Endodermal cell (in vitro differentiated cells): ENCODE measurements around the gene FAM13A. TPM values are rescaled to one million over a fixed set of nuclear protein-coding genes. Genes with fewer than 3 reads are reported as not detected.

Experiments
- DNase-seq: peaks from one replicate; pipeline ENCODE4 v3.0.0-alpha.2; 2017
- H3K27ac ChIP-seq: 2 replicates; pipeline ENCODE4 v1.5.1; 2013; ENCODE audit warnings: mild to moderate bottlenecking, low read depth, low read length, moderate library complexity
- H3K27me3 ChIP-seq: 2 replicates; pipeline ENCODE4 v1.6.1; 2013; ENCODE audit warnings: mild to moderate bottlenecking, low read length, moderate library complexity; ENCODE audit not compliant: insufficient read depth, control insufficient read depth, poor library complexity, severe bottlenecking
- H3K36me3 ChIP-seq: 2 replicates; pipeline ENCODE4 v1.7.0; 2013; ENCODE audit warnings: mild to moderate bottlenecking, low read length, moderate library complexity; ENCODE audit not compliant: control insufficient read depth, insufficient read depth
- H3K4me1 ChIP-seq: one replicate; pipeline ENCODE4 v1.7.0; 2013; ENCODE audit warnings: low read length; ENCODE audit not compliant: control insufficient read depth, insufficient read depth
- H3K4me3 ChIP-seq: 2 replicates; pipeline ENCODE4 v1.5.1; 2013; ENCODE audit warnings: mild to moderate bottlenecking, low read length, moderate library complexity
- H3K9ac ChIP-seq: 2 replicates; pipeline ENCODE4 v1.6.1; 2013; ENCODE audit warnings: mild to moderate bottlenecking, low read length, moderate library complexity; ENCODE audit not compliant: poor library complexity, severe bottlenecking; ENCODE audit errors: extremely low read depth
- H3K9me3 ChIP-seq: 2 replicates; pipeline ENCODE4 v1.6.1; 2013; ENCODE audit warnings: mild to moderate bottlenecking, low read length, moderate library complexity; ENCODE audit not compliant: control insufficient read depth
- H3K27ac Mint-ChIP-seq: 2 replicates; pipeline ENCODE4 v1.8.0; 2020; ENCODE audit warnings: mixed read lengths
- H3K27me3 Mint-ChIP-seq: 2 replicates; pipeline ENCODE4 v1.8.0; 2021; ENCODE audit warnings: mild to moderate bottlenecking, mixed read lengths; ENCODE audit not compliant: insufficient read depth
- H3K36me3 Mint-ChIP-seq: 2 replicates; pipeline ENCODE4 v1.8.0; 2020; ENCODE audit warnings: low read depth, mixed read lengths
- H3K4me1 Mint-ChIP-seq: 2 replicates; pipeline ENCODE4 v1.8.0; 2020; ENCODE audit warnings: mixed read lengths
- H3K4me3 Mint-ChIP-seq: 2 replicates; pipeline ENCODE4 v1.8.0; 2020; ENCODE audit warnings: mild to moderate bottlenecking, moderate library complexity, mixed read lengths
- H3K9me3 Mint-ChIP-seq: 2 replicates; pipeline ENCODE4 v1.8.0; 2020; ENCODE audit warnings: mild to moderate bottlenecking, mixed read lengths
- WGBS, 2 experiments: methylation state at CpG; one replicate each; pipeline versions ENCODE4 v1.1.5 to v1.1.7; 2013; ENCODE audit warnings: missing lambda C conversion rate in 2 of 2, mixed read lengths in 1 of 2; ENCODE audit not compliant: insufficient coverage in 1 of 2, insufficient read length in 1 of 2; 5-methylcytosine and 5-hydroxymethylcytosine counted together
- long read RNA-seq, 4 experiments: library from polyadenylated mRNA in 2 of 4; library from RNA in 1 of 4; library from capped mRNA in 1 of 4; stranded (forward) in 3 of 4; unstranded in 1 of 4; transcript quantifications; one replicate each; pipeline ENCODE4 v2.0.0, GENCODE V29; 2020 to 2021; ENCODE audit warnings: inconsistent platforms in 1 of 4
- polyA plus RNA-seq, 2 experiments: library from polyadenylated mRNA; stranded (reverse); fragments of 50-300 nt; gene quantifications; one replicate each; pipeline ENCODE4 v1.2.3, GENCODE V29; 2013
- total RNA-seq, 2 donors: library from RNA; stranded (reverse); fragmentation: NEBNext Ultra II Directional in 1 of 2; extraction: Animal tissue kit (Norgen Biotek cat#: 25700) in 1 of 2; gene quantifications; 2 replicates in 1 of 2; 3 replicates in 1 of 2; pipeline ENCODE4 v1.2.1, GENCODE V29; 2021
- TF ChIP-seq, protein P1 (sequence below): fragments of 200-600 bp; sonication (generic); conservative IDR thresholded peaks from 2 replicates; pipeline ENCODE4 v1.5.0; 2021; ENCODE audit warnings: antibody characterized with exemption, mild to moderate bottlenecking

FAM13A gene
- 10 to 100 TPM; 13.6 to 17.0 TPM for total RNA-seq
- 16.0 TPM for polyA plus RNA-seq (2013, experiment 1 of 2)
- polyA plus RNA-seq (2013, experiment 2 of 2), result 16.6 TPM
- long read RNA-seq, experiment 1, partial matches to known transcripts, result 3 of 5 reads
- long read RNA-seq, experiment 1, other reads (novel, unspliced or antisense), result 2 of 5 reads
- long read RNA-seq, experiment 2, full-length matches to known transcripts, result 8 of 22 reads
- long read RNA-seq, experiment 2, partial matches to known transcripts, result 3 of 22 reads
- long read RNA-seq, experiment 2, other reads (novel, unspliced or antisense), result 11 of 22 reads
- long read RNA-seq, experiment 3, full-length matches to known transcripts, result 10 of 47 reads
- long read RNA-seq, experiment 3, partial matches to known transcripts, result 16 of 47 reads
- long read RNA-seq, experiment 3, other reads (novel, unspliced or antisense), result 21 of 47 reads
- long read RNA-seq, experiment 4, partial matches to known transcripts, result 3 of 4 reads
- long read RNA-seq, experiment 4, other reads (novel, unspliced or antisense), result 1 of 4 reads

DNA sequence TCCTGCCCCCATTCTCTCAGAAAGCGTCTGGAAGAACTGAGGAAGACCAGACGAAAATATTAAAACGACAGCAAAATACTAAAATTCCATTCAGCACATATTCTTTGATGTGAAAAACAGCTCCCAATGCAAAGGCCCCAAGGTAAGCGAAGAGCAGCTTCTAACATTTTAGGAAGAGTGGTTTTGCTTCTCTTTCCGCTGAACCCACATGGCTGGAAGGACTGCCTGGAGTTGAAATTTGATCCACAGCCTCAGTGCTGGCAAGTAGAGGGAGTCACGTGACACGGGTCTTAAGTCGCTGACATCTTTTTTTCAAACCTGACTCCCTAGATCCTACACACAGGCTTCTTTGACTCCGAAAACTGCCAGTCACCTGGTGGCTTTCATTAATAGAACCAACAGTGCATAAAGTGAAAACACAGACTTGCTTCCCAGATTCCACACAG is at the start of gene FAM13A:
TSS of gene FAM13A (minus strand) at position 233 of the 446 bp plus-strand sequence. CDS start at position 12, 221 bp downstream.
- Histone ChIP-seq H3K27ac (peak within 1 kb of the TSS; percentile 9), H3K9me3 (no peaks in the 10 kb centered on the region), H3K4me3 (peak within 1 kb of the TSS; percentile 79), H3K27me3 (no peaks in the 10 kb centered on the region), H3K36me3 (no peaks in the 10 kb centered on the region), H3K9ac (peak within 1 kb of the TSS; percentile 27), H3K4me1 (peaks cover 3% of the 10 kb centered on the region)
- Mint-ChIP-seq H3K27ac (peak within 1 kb of the TSS; percentile 92), H3K36me3 (no peaks in the 10 kb centered on the region), H3K4me3 (peak within 1 kb of the TSS; percentile 67), H3K27me3 (peaks cover 5% of the 10 kb centered on the region), H3K9me3 (peaks cover 16% of the 10 kb centered on the region), H3K4me1 (peaks cover 25% of the 10 kb centered on the region)
- peak; percentile 88 for DNase-seq
- 1 to 3% methylated on average over 4 to 9 of the region's 9 CpGs for WGBS, 2 experiments
- TF ChIP-seq, protein P1, sequence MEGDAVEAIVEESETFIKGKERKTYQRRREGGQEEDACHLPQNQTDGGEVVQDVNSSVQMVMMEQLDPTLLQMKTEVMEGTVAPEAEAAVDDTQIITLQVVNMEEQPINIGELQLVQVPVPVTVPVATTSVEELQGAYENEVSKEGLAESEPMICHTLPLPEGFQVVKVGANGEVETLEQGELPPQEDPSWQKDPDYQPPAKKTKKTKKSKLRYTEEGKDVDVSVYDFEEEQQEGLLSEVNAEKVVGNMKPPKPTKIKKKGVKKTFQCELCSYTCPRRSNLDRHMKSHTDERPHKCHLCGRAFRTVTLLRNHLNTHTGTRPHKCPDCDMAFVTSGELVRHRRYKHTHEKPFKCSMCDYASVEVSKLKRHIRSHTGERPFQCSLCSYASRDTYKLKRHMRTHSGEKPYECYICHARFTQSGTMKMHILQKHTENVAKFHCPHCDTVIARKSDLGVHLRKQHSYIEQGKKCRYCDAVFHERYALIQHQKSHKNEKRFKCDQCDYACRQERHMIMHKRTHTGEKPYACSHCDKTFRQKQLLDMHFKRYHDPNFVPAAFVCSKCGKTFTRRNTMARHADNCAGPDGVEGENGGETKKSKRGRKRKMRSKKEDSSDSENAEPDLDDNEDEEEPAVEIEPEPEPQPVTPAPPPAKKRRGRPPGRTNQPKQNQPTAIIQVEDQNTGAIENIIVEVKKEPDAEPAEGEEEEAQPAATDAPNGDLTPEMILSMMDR, result no peak

DNA sequence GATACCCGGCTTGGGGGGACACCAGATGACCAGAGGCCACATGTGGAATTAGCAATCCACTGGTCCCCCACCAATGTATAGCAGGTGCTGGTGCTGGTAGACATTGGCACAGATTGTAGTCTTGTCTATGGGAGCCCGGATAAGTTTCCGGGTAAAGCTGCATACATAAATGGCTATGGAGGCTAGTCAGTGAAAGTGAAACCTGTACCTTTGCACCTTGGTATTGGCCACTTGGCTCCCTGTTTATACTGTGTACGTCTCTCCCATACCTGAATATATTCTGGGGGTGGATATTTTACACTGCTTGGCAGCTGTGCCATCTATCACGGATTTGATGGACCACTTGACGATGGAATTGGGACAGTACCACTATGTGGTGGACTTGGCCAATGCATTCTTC is 48.7 kb upstream of the FAM13A start:
- 82 to 88% methylated on average over 6 of the region's 6 CpGs for WGBS, 2 experiments
- Histone ChIP-seq H3K36me3 (no peaks in the 10 kb centered on the region), H3K4me3 (no peak overlapping the region), H3K9ac (no peak overlapping the region), H3K27ac (no peak overlapping the region), H3K4me1 (no peaks in the 10 kb centered on the region), H3K27me3 (peaks cover 13% of the 10 kb centered on the region), H3K9me3 (no peaks in the 10 kb centered on the region)
- no peak for DNase-seq
- Mint-ChIP-seq H3K9me3 (peaks cover 12% of the 10 kb centered on the region), H3K27me3 (peaks cover 33% of the 10 kb centered on the region), H3K4me3 (no peak overlapping the region), H3K27ac (no peak overlapping the region), H3K36me3 (no peaks in the 10 kb centered on the region), H3K4me1 (peaks cover 6% of the 10 kb centered on the region)
- TF ChIP-seq, protein P1, result no peak

DNA sequence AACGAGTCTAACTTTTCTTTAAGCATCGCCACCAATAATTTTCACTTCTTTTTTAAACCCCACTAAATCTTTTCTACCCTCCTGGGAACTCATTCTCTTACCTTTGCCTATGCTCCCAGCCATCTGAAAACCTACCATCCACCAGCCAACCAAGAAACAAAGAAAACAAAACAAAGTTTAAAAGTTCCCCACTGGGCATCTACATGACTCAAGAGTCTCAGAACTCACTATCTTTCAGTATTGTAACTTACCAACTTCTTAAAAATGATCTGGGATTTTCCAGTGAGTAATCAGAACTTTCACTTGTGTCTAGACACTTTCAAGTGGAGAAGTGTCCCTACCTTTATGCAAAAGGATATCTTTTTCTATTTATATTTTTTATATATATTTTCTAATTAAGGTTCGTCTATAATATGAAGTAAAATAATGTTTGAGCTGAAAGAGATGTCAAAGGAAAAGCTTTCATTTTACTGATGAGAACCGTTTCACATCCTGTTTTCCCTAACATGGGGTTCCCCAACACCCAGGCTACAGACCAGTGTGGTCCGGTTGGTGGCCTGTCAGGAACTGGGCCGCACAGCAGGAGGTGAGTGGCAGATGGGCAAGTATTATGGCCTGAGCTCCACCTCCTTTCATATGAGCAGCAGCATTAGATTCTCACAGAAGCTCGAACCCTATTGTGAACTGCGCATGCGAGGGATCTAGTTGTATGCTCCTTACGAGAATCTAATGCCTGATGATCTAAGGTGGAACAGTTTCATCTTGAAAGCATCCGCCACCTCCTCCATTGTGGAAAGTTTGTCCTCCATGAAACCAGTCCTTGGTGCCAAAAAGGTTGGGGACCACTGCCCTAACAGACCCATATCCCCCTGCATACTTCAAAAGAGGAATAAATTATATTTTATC is 44.5 kb upstream of the FAM13A start:
- Histone ChIP-seq H3K36me3 (no peaks in the 10 kb centered on the region), H3K4me3 (no peak overlapping the region), H3K27me3 (no peaks in the 10 kb centered on the region), H3K27ac (no peak overlapping the region), H3K4me1 (no peaks in the 10 kb centered on the region), H3K9me3 (no peaks in the 10 kb centered on the region), H3K9ac (no peak overlapping the region)
- TF ChIP-seq, protein P1, result no peak
- Mint-ChIP-seq H3K27me3 (peaks cover 17% of the 10 kb centered on the region), H3K4me1 (no peaks in the 10 kb centered on the region), H3K27ac (no peak overlapping the region), H3K4me3 (no peak overlapping the region), H3K9me3 (peaks cover 4% of the 10 kb centered on the region), H3K36me3 (no peaks in the 10 kb centered on the region)
- WGBS, 2 experiments, result 93 to 95% methylated on average over 5 to 11 of the region's 11 CpGs
- no peak for DNase-seq
